CD14-positive monocyte (primary cell): ENCODE measurements around the gene HACL1. TPM values are rescaled to one million over a fixed set of nuclear protein-coding genes. Genes with fewer than 3 reads are reported as not detected.

ENCODE experiments used
- DNase-seq, 3 donors: peaks; one replicate each; pipeline ENCODE4 v3.0.0-alpha.2; 2011 to 2022
- H2AFZ ChIP-seq: 2 replicates; pipeline ENCODE4 v1.6.0; 2012; ENCODE audit warnings: mild to moderate bottlenecking, low read depth, low read length, inconsistent platforms; ENCODE audit not compliant: insufficient read depth, poor library complexity, severe bottlenecking
- H3K27ac ChIP-seq, 2 donors: 1 replicate in 1 of 2; 2 replicates in 1 of 2; pipeline ENCODE4 v1.5.1; 2012 to 2013; ENCODE audit warnings: low read length in 2 of 2, control low read depth in 1 of 2, inconsistent platforms in 1 of 2, low read depth in 1 of 2, mild to moderate bottlenecking in 1 of 2
- H3K27me3 ChIP-seq, 2 donors: one replicate each; pipeline versions ENCODE4 v1.6.0 to v1.6.1; 2011 to 2013; ENCODE audit warnings: low read length in 2 of 2; ENCODE audit not compliant: control insufficient read depth in 2 of 2, insufficient read depth in 2 of 2
- H3K36me3 ChIP-seq, 2 donors: replicated peaks in 1 of 2; 1 replicate in 1 of 2; 2 replicates in 1 of 2; pipeline versions ENCODE4 v1.5.1 to v1.6.1; 2012 to 2013; ENCODE audit warnings: low read length in 2 of 2, control low read depth in 1 of 2, inconsistent platforms in 1 of 2, mild to moderate bottlenecking in 1 of 2; ENCODE audit not compliant: insufficient read depth in 2 of 2, control insufficient read depth in 1 of 2
- H3K4me1 ChIP-seq, 2 donors: 1 replicate in 1 of 2; 2 replicates in 1 of 2; pipeline versions ENCODE4 v1.5.1 to v1.6.1; 2012 to 2013; ENCODE audit warnings: low read length in 2 of 2, control low read depth in 1 of 2, inconsistent platforms in 1 of 2, mild to moderate bottlenecking in 1 of 2, moderate library complexity in 1 of 2; ENCODE audit not compliant: insufficient read depth in 2 of 2, control insufficient read depth in 1 of 2
- H3K4me2 ChIP-seq: replicated peaks from 2 replicates; pipeline ENCODE3; 2012; ENCODE audit warnings: low read length, moderate library complexity, mild to moderate bottlenecking; ENCODE audit not compliant: poor library complexity, severe bottlenecking; ENCODE audit errors: extremely low read depth
- H3K4me3 ChIP-seq, 3 experiments: fragments of 200-600 bp in 1 of 3; sonication (generic) in 1 of 3; replicated peaks in 1 of 3; 1 replicate in 2 of 3; 2 replicates in 1 of 3; pipeline ENCODE4 v1.5.1; 2011 to 2013; ENCODE audit warnings: low read length in 3 of 3, mild to moderate bottlenecking in 3 of 3, control low read depth in 2 of 3, low read depth in 2 of 3, inconsistent platforms in 1 of 3, moderate library complexity in 1 of 3
- H3K79me2 ChIP-seq: 2 replicates; pipeline ENCODE4 v1.6.0; 2012; ENCODE audit warnings: mild to moderate bottlenecking, control low read depth, inconsistent platforms, low read length, moderate library complexity; ENCODE audit not compliant: insufficient read depth
- H3K9ac ChIP-seq: 2 replicates; pipeline ENCODE4 v1.6.0; 2017; ENCODE audit warnings: low read length, mild to moderate bottlenecking; ENCODE audit not compliant: insufficient read depth, poor library complexity, severe bottlenecking
- H3K9me3 ChIP-seq, 2 donors: replicated peaks in 1 of 2; 1 replicate in 1 of 2; 2 replicates in 1 of 2; pipeline versions ENCODE4 v1.5.1 to v1.6.1; 2012 to 2013; ENCODE audit warnings: low read length in 2 of 2, control low read depth in 1 of 2; ENCODE audit not compliant: control insufficient read depth in 1 of 2, insufficient read depth in 1 of 2
- H4K20me1 ChIP-seq: 2 replicates; pipeline ENCODE4 v1.6.0; 2012; ENCODE audit warnings: mild to moderate bottlenecking, low read length, control low read depth, moderate library complexity; ENCODE audit not compliant: insufficient read depth
- H3K27ac Mint-ChIP-seq, 7 donors: one replicate each; pipeline ENCODE4 v1.8.0; 2020; ENCODE audit warnings: mild to moderate bottlenecking in 7 of 7, mixed read lengths in 7 of 7, moderate library complexity in 6 of 7, inconsistent platforms in 2 of 7
- H3K27me3 Mint-ChIP-seq, 3 donors: one replicate each; pipeline ENCODE4 v1.8.0; 2021 to 2022; ENCODE audit warnings: low read depth in 3 of 3, mild to moderate bottlenecking in 3 of 3, mixed read lengths in 3 of 3, moderate library complexity in 3 of 3, inconsistent platforms in 1 of 3
- H3K36me3 Mint-ChIP-seq, 2 donors: one replicate each; pipeline ENCODE4 v1.8.0; 2020; ENCODE audit warnings: mixed read lengths in 2 of 2, inconsistent platforms in 1 of 2, mild to moderate bottlenecking in 1 of 2
- H3K4me1 Mint-ChIP-seq: one replicate; pipeline ENCODE4 v1.8.0; 2020; ENCODE audit warnings: mild to moderate bottlenecking, mixed read lengths
- H3K4me3 Mint-ChIP-seq, 2 donors: one replicate each; pipeline ENCODE4 v1.8.0; 2020; ENCODE audit warnings: mild to moderate bottlenecking in 2 of 2, mixed read lengths in 2 of 2, moderate library complexity in 1 of 2
- H3K9me3 Mint-ChIP-seq, 7 donors: one replicate each; pipeline ENCODE4 v1.8.0; 2020 to 2022; ENCODE audit warnings: mixed read lengths in 7 of 7, mild to moderate bottlenecking in 6 of 7, moderate library complexity in 6 of 7, inconsistent platforms in 2 of 7
- WGBS: methylation state at CpG from one replicate; pipeline ENCODE4 v1.1.5; 2013; ENCODE audit warnings: missing lambda C conversion rate; ENCODE audit not compliant: insufficient coverage; 5-methylcytosine and 5-hydroxymethylcytosine counted together
- intact Hi-C, 2 donors: fragments of 100-400 bp; cut with micrococcal nuclease; formaldehyde crosslinking; loops; one replicate each; pipeline versions ENCODE4 v1.15.0 to v1.15.1; 2023
- polyA plus RNA-seq, 3 donors: library from polyadenylated mRNA; depleted of rRNA in 1 of 3; unstranded in 2 of 3; stranded (reverse) in 1 of 3; fragments of 300-500 nt in 2 of 3; fragments of >200 nt in 1 of 3; fragmentation: Illumina TruSeq in 2 of 3; gene quantifications; 1 replicate in 2 of 3; 2 replicates in 1 of 3; pipeline ENCODE4 v1.2.3, GENCODE V29; 2012 to 2021
- TF ChIP-seq, protein P1 (sequence below): fragments of 200-600 bp; IDR thresholded peaks from one replicate; pipeline ENCODE4 v1.8.0; 2022; ENCODE audit warnings: antibody characterized with exemption, mild to moderate bottlenecking

The HACL1 gene
- polyA plus RNA-seq, 3 donors = 12.3 to 27.2 (median 22.3) TPM

DNA sequence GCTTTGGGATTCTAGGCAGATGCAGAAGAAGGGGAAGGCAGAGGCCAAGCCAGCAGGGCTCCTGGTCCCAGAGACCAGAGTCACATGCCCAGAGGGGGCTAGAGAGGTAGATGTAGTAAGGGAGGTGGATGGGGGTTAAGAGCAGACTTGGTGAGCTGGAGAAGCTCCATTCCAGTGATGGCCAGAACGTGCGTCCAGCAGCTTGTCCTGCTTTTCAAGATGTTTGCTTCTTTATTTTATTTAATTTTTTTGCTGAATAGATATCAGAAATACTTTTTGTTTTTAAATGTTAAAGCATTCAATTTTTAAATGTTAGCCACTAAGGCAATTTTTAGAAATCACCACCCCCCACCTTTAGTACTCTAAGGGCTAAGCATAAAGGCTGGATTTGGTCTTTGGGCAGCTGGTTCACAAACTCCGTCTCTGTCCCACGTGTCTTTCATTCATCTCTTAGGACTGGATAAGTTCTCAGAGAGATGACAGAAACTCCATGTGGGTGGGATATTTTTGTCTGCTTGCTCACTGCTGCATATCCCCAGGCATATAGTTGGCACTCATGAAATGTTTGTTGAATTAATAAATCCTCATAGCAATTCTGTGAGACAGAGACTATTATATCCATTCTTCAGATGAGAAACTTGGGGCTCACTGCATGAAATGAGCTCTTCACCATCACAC is 86.6 kb downstream of the HACL1 start:
- intact Hi-C loops = no loop called here
- no peak overlapping the region for H3K4me3 Mint-ChIP-seq
- no peak overlapping the region for H3K27ac ChIP-seq
- peaks cover 35% of the 10 kb centered on the region for H3K4me1 Mint-ChIP-seq
- H3K36me3 Mint-ChIP-seq = peaks cover 0 to 2% of the 10 kb centered on the region in 2 donors
- no peak overlapping the region for H2AFZ ChIP-seq
- peak overlapping the region in 1 of 7 donors; percentile 5 for H3K27ac Mint-ChIP-seq
- peaks cover 0 to 3% (median 0%) of the 10 kb centered on the region in 3 donors for H3K27me3 Mint-ChIP-seq
- no peak for DNase-seq
- no peak overlapping the region for H3K4me3 ChIP-seq
- no peaks in the 10 kb centered on the region for H4K20me1 ChIP-seq
- WGBS = no CpG with 5 or more reads among the region's 4 CpGs
- H3K79me2 ChIP-seq = no peaks in the 10 kb centered on the region
- TF ChIP-seq, protein P1, sequence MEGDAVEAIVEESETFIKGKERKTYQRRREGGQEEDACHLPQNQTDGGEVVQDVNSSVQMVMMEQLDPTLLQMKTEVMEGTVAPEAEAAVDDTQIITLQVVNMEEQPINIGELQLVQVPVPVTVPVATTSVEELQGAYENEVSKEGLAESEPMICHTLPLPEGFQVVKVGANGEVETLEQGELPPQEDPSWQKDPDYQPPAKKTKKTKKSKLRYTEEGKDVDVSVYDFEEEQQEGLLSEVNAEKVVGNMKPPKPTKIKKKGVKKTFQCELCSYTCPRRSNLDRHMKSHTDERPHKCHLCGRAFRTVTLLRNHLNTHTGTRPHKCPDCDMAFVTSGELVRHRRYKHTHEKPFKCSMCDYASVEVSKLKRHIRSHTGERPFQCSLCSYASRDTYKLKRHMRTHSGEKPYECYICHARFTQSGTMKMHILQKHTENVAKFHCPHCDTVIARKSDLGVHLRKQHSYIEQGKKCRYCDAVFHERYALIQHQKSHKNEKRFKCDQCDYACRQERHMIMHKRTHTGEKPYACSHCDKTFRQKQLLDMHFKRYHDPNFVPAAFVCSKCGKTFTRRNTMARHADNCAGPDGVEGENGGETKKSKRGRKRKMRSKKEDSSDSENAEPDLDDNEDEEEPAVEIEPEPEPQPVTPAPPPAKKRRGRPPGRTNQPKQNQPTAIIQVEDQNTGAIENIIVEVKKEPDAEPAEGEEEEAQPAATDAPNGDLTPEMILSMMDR = no peak
- H3K36me3 ChIP-seq = no peaks in the 10 kb centered on the region
- no peaks in the 10 kb centered on the region for H3K9me3 ChIP-seq
- peaks cover 8 to 12% of the 10 kb centered on the region in 2 donors for H3K4me1 ChIP-seq
- H3K9ac ChIP-seq = no peak overlapping the region
- peaks cover 0 to 2% (median 0%) of the 10 kb centered on the region in 7 donors for H3K9me3 Mint-ChIP-seq
- no peaks in the 10 kb centered on the region for H3K27me3 ChIP-seq
- H3K4me2 ChIP-seq = no peak overlapping the region

DNA sequence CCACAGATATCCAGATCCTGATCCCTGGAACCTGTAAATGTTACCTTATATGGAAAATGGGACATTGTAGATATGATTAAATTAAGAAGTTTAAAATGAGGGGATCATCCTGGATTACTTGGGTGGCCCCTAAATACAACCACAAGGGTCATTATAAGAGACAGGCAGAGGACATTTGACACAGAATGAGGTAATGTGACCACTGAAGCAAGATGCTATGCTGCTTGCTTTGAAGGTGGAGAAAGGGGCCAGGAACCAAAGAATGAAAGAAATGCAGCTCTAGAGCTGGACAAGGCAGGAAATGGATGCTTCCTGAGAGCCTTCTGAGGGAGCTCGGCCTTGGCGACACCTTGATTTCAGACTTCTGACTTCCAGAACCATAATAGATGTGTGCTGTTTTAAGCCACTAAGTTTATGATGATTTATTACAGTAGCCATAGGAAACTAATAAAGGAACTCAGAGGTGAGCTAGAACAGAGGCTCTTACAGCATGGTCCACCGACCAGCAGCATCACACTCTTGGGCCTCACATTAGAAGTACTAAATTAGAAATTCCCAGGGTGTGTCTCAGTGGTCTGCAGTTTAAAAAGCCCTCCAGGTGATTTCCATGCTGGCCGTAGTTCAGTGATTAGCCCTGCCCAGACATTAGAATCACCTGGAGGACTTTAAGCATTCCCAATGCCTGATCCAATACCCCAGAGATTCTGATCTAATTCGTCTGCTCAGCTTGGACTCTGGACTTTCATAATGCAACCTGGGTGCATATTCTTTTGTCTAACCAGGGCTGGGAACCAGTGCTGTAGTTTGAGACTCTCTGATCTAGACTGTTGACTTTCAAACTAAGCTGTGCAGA is 87.3 kb downstream of the HACL1 start:
- Mint-ChIP-seq H3K27me3 (peaks cover 0 to 3% (median 0%) of the 10 kb centered on the region in 3 donors), H3K4me3 (no peak overlapping the region), H3K4me1 (peaks cover 29% of the 10 kb centered on the region), H3K9me3 (peaks cover 0 to 2% (median 0%) of the 10 kb centered on the region in 7 donors), H3K36me3 (peaks cover 0 to 2% of the 10 kb centered on the region in 2 donors), H3K27ac (peak overlapping the region in 1 of 7 donors; percentile 5)
- Histone ChIP-seq H3K27me3 (no peaks in the 10 kb centered on the region), H3K79me2 (no peaks in the 10 kb centered on the region), H3K9me3 (no peaks in the 10 kb centered on the region), H3K36me3 (no peaks in the 10 kb centered on the region), H4K20me1 (no peaks in the 10 kb centered on the region), H3K9ac (no peak overlapping the region), H3K4me2 (no peak overlapping the region), H2AFZ (no peak overlapping the region), H3K4me3 (no peak overlapping the region), H3K27ac (no peak overlapping the region), H3K4me1 (peaks cover 8 to 12% of the 10 kb centered on the region in 2 donors)
- TF ChIP-seq, protein P1 = no peak
- 80% methylated on average over 3 of the region's 5 CpGs for WGBS
- intact Hi-C loops = no loop called here
- DNase-seq = no peak
